Effector memory CD4-positive, alpha-beta T cell (primary cell): Measurements from ENCODE around the gene ZNF774.
"Not testable (repeated sequence)": the region's sequence is repeated elsewhere in the genome, so short reads cannot be mapped to it uniquely, and the experiment has no call there.

Experiments used
- DNase-seq, 3 donors: peaks; one replicate each; pipeline ENCODE4 v3.0.0-alpha.2; 2020
- H3K27ac ChIP-seq: 2 replicates; pipeline ENCODE4 v1.7.0; 2013; ENCODE audit warnings: mild to moderate bottlenecking, low read length, moderate library complexity; ENCODE audit not compliant: insufficient read depth, poor library complexity, severe bottlenecking
- H3K27me3 ChIP-seq: replicated peaks from 2 replicates; pipeline ENCODE4 v1.7.0; 2013; ENCODE audit warnings: mild to moderate bottlenecking, low read length; ENCODE audit not compliant: insufficient read depth, control insufficient read depth, poor library complexity, severe bottlenecking
- H3K36me3 ChIP-seq: 2 replicates; pipeline ENCODE4 v1.7.0; 2013; ENCODE audit warnings: mild to moderate bottlenecking, low read length, moderate library complexity; ENCODE audit not compliant: control insufficient read depth, insufficient read depth
- H3K4me1 ChIP-seq: 2 replicates; pipeline ENCODE4 v1.7.0; 2013; ENCODE audit warnings: low read length, mild to moderate bottlenecking; ENCODE audit not compliant: control insufficient read depth, insufficient read depth, poor library complexity, severe bottlenecking
- H3K4me3 ChIP-seq: 2 replicates; pipeline ENCODE4 v1.7.0; 2013; ENCODE audit warnings: low read length, low read depth, mild to moderate bottlenecking; ENCODE audit not compliant: insufficient read depth, poor library complexity, severe bottlenecking
- H3K9me3 ChIP-seq: 2 replicates; pipeline ENCODE4 v1.7.0; 2013; ENCODE audit warnings: mild to moderate bottlenecking, low read length, moderate library complexity; ENCODE audit not compliant: control insufficient read depth

The ZNF774 gene

DNA sequence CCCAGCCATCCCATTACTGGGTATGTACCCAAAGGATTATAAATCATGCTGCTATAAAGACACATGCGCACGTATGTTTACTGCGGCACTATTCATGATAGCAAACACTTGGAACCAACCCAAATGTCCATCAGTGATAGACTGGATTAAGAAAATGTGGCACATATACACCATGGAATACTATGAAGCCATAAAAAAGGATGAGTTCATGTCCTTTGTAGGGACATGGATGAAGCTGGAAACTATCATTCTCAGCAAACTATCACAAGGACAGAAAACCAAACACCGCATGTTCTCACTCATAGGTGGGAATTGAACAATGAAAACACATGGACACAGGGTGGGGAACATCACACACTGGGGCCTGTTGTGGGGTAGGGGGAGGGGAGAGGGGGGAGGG is 58.2 kb downstream of the ZNF774 start:
- H3K4me1 ChIP-seq: peaks cover 22% of the 10 kb centered on the region
- not testable (repeated sequence) for H3K4me3 ChIP-seq, H3K36me3 ChIP-seq, H3K27ac ChIP-seq, H3K9me3 ChIP-seq, H3K27me3 ChIP-seq, DNase-seq

DNA sequence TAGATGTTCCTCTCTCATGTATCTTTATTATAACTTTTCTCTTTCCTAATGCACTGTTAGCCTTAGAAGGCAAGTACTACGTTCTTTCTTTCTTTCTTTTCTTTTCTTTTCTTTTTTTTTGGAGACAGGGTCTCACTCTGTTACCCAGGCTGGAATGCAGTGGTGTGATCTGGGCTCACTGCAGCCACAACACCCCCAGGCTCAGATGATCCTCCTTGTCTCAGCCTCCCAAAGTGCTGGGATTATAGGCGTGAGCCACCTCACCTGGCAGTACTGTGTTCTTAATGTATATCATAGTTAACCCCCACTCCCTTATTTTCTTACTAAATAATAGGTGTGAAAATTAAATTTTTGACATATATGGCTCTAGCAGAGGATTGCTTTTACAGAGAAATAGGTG is 59.1 kb downstream of the ZNF774 start:
- H3K9me3 ChIP-seq: no peaks in the 10 kb centered on the region
- H3K36me3 ChIP-seq: no peaks in the 10 kb centered on the region
- no peak overlapping the region for H3K4me3 ChIP-seq
- H3K4me1 ChIP-seq: peaks cover 22% of the 10 kb centered on the region
- DNase-seq: no peak
- no peaks in the 10 kb centered on the region for H3K27me3 ChIP-seq
- H3K27ac ChIP-seq: no peak overlapping the region
